ENCODE results near the gene IFIH1. TPM values are rescaled to one million over a fixed set of nuclear protein-coding genes. Genes with fewer than 3 reads are reported as not detected.

IFIH1 gene
- total and polyA plus RNA-seq, 2 of the 8 experiments (the other 6 are each of a cell fraction or from before 2014, with no cell fraction given) = 0.32 to 2.0 TPM

GRCh38 chr2:162245061-162245460 is 73.4 kb downstream of the IFIH1 start:
- Histone ChIP-seq H3K9ac (replicated peaks in 1 of 4; ENCODE audit: extremely low read depth in 1 of 4, low read depth in 3 of 4, low read length in 3 of 4) (no peak overlapping the region), H3K18ac (ENCODE audit: extremely low read depth, low read length) (no peak overlapping the region), H3K27ac (ENCODE audit: low read depth, low read length) (no peak overlapping the region), H3K14ac (ENCODE audit: insufficient read length) (no peak overlapping the region), H3K79me2 (ENCODE audit: control insufficient read depth in 1 of 2, insufficient read depth in 2 of 2, low read length in 2 of 2) (no peaks in the 10 kb centered on the region), H4K91ac (replicated peaks; ENCODE audit: insufficient read length, low read length) (no peak overlapping the region), H3K56ac (replicated peaks; ENCODE audit: insufficient read length, low read depth, low read length) (no peak overlapping the region), H2BK20ac (ENCODE audit: low read length) (no peak overlapping the region), H3K23me2 (ENCODE audit: low read depth, low read length) (no peaks in the 10 kb centered on the region), H3K4ac (replicated peaks; ENCODE audit: insufficient read length, low read depth, low read length) (no peak overlapping the region), H2BK5ac (ENCODE audit: low read depth, low read length) (no peak overlapping the region), H2BK12ac (ENCODE audit: low read depth, low read length) (no peak overlapping the region), H2AK5ac (ENCODE audit: low read depth, low read length) (no peak overlapping the region), H3K9me3 (ENCODE audit: insufficient read depth in 2 of 2, low read depth in 1 of 2, low read length in 1 of 2) (no peaks in the 10 kb centered on the region), H3K4me1 (replicated peaks in 1 of 4; ENCODE audit: control insufficient read depth in 3 of 4, insufficient read depth in 4 of 4, low read length in 3 of 4) (no peaks in the 10 kb centered on the region), H3K23ac (ENCODE audit: insufficient read length) (no peak overlapping the region), H2AFZ (ENCODE audit: low read length) (no peak overlapping the region), H3K4me3 (ENCODE audit: extremely low read depth in 1 of 4, insufficient read depth in 2 of 4, low read depth in 3 of 4, low read length in 4 of 4) (no peak overlapping the region), H3K4me2 (ENCODE audit: insufficient read depth in 1 of 2, low read depth in 2 of 2, low read length in 2 of 2) (no peak overlapping the region), H4K20me1 (replicated peaks in 1 of 2; ENCODE audit: control insufficient read depth in 1 of 2, insufficient read depth in 2 of 2, low read length in 2 of 2) (no peaks in the 10 kb centered on the region), H3K36me3 (ENCODE audit: control insufficient read depth in 2 of 4, insufficient read depth in 4 of 4, low read length in 3 of 4) (no peaks in the 10 kb centered on the region), H4K5ac (ENCODE audit: insufficient read length, low read depth, low read length) (no peak overlapping the region), H2BK120ac (replicated peaks; ENCODE audit: low read depth, low read length) (no peak overlapping the region), H2BK15ac (ENCODE audit: low read length) (no peak overlapping the region), H4K8ac (ENCODE audit: extremely low read depth, insufficient read depth, low read length) (no peak overlapping the region), H3K27me3 (replicated peaks in 1 of 4; ENCODE audit: control insufficient read depth in 3 of 4, extremely low read depth in 1 of 4, insufficient read depth in 3 of 4, low read length in 3 of 4) (peaks cover 0 to 1% (median 0%) of the 10 kb centered on the region in 4 experiments; a peak in 1 of 7 replicates), H3K79me1 (ENCODE audit: low read depth, low read length) (no peaks in the 10 kb centered on the region)
- FAIRE-seq (no peak), DNase-seq (ENCODE audit: low read depth in 1 of 2, low spot score in 2 of 2) (no peak)
- 97% methylated on average over 1 of the region's 1 CpG; no CpG with 5 or more reads in 1 of the 2 experiments for WGBS, 2 experiments (ENCODE audit: extremely low coverage in 1 of 2, insufficient coverage in 1 of 2, insufficient read length in 1 of 2, insufficient replicate concordance in 2 of 2, low coverage in 1 of 2, low lambda C conversion rate in 2 of 2, missing lambda C conversion rate in 1 of 2)
- CTCF ChIA-PET (ENCODE audit: partially characterized antibody) = interaction anchor here (0.6 to 1.4 kb wide), 4 partner anchors 17 to 1966 kb away, joined by 3 read pairs; no protein-coding TSS in a partner anchor
- POLR2A ChIA-PET (ENCODE audit: partially characterized antibody) = no interaction called here
- TF ChIP-seq SIX5 (IDR thresholded peaks at IDR 0.05; ENCODE audit: low read depth, low read length) (no peak), CTBP2 (IDR thresholded peaks at IDR 0.05; ENCODE audit: borderline replicate concordance, insufficient read depth, insufficient read length, low read length) (no peak)

All from H1 (cell line).